IgD-negative memory B cell (primary cell): ENCODE results near the gene SLC25A22. TPM values are rescaled to one million over a fixed set of nuclear protein-coding genes. Genes with fewer than 3 reads are reported as not detected.

ENCODE experiments used
- polyA plus RNA-seq: library from polyadenylated mRNA; unstranded; fragments of 300-500 nt; fragmentation: Illumina TruSeq; gene quantifications from one replicate; pipeline ENCODE4 v1.2.3, GENCODE V29; 2021

Gene SLC25A22
- polyA plus RNA-seq, 1 donor from 2014 or later, result 9.5 TPM

Other genes with a start within 250 kb of the SLC25A22 start
- gene LMNTD2, start 237.5 kb downstream of the SLC25A22 start, polyA plus RNA-seq, result 3.8 TPM
- gene RASSF7, start 237.3 kb downstream of the SLC25A22 start, polyA plus RNA-seq, result 42.0 TPM
- gene PHRF1, start 221.8 kb downstream of the SLC25A22 start, polyA plus RNA-seq, result 15.4 TPM
- 103 TPM for gene IRF7, start 182.3 kb downstream of the SLC25A22 start, polyA plus RNA-seq
- gene CDHR5, start 173.3 kb downstream of the SLC25A22 start, polyA plus RNA-seq, result not detected
- not detected for gene SCT, start 171.1 kb downstream of the SLC25A22 start, polyA plus RNA-seq
- not detected for gene DRD4, start 161.0 kb downstream of the SLC25A22 start, polyA plus RNA-seq
- 25.6 TPM for gene DEAF1, start 103.1 kb downstream of the SLC25A22 start, polyA plus RNA-seq
- gene TMEM80, start 102.5 kb downstream of the SLC25A22 start, polyA plus RNA-seq, result 35.6 TPM
- gene EPS8L2, start 92.0 kb downstream of the SLC25A22 start, polyA plus RNA-seq, result 17.3 TPM
- gene TALDO1, start 50.8 kb downstream of the SLC25A22 start, polyA plus RNA-seq, result 246 TPM
- 30.7 TPM for gene GATD1, start 20.8 kb downstream of the SLC25A22 start, polyA plus RNA-seq
- gene CEND1, start 8.2 kb downstream of the SLC25A22 start, polyA plus RNA-seq, result 0.99 TPM
- 6.4 TPM for gene PIDD1, start 7.0 kb upstream of the SLC25A22 start, polyA plus RNA-seq
- 4,588 TPM for gene RPLP2, start 11.7 kb upstream of the SLC25A22 start, polyA plus RNA-seq
- gene PNPLA2, start 20.6 kb upstream of the SLC25A22 start, polyA plus RNA-seq, result 51.1 TPM
- 20.0 TPM for gene CRACR2B, start 29.6 kb upstream of the SLC25A22 start, polyA plus RNA-seq
- 13.8 TPM for gene CD151, start 34.7 kb upstream of the SLC25A22 start, polyA plus RNA-seq
- gene POLR2L, start 44.2 kb upstream of the SLC25A22 start, polyA plus RNA-seq, result 96.7 TPM
- 2.1 TPM for gene TSPAN4, start 44.6 kb upstream of the SLC25A22 start, polyA plus RNA-seq
- 47.5 TPM for gene CHID1, start 112.5 kb upstream of the SLC25A22 start, polyA plus RNA-seq
- gene AP2A2, start 127.6 kb upstream of the SLC25A22 start, polyA plus RNA-seq, result 7.1 TPM
- not detected for gene MUC6, start 238.4 kb upstream of the SLC25A22 start, polyA plus RNA-seq